ENCODE measurements around the gene INHA. TPM values are rescaled to one million over a fixed set of nuclear protein-coding genes. Genes with fewer than 3 reads are reported as not detected.

INHA gene
- total and polyA plus RNA-seq, 2 donors (not counting 1 experiment from before 2014, with no cell fraction given): not detected

DNA sequence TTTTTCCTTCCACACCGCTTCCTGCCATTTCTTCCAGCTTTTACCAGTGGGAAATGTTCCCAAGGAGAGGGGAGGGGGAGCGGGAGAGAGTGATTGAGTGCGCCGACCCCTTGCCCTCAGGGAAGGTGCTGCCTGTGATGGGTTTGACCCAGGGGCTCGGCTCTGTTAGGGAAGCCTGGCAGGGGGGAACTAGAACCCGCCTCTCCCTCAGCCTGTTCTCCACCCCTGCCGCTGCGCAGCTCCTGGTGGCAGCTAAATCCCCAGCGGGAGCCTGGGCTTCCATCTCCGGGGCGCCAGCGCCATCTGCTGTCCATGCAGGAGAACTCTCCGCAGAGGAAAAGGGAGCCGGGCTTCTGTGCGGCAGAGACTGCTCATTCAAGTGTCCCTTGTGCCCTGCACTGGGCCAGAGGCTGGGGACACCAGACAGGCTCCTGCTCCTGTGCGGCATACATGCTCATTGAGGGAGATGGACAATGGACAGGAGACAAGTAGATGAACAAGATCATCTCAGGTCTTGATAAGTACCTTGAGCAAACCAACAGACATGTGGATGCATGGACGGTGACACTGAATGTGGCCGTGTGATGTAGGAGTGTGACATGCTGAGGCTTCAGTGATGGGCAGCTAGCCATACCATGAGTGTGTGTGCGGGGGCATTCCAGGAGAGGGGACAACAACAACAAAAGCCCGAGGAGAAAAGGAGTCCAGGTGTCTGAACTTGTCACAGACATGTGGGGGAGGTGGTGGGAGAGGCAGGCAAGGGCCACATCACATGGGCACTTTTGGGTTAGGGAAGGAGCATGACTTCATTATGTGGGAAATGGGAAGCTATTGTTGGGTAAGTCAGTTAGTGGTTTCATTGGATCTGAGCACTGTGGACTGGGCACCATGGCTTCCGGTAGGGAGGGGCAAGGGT is 41.8 kb upstream of the INHA start:
- H3K9me3 ChIP-seq (ENCODE audit: control extremely low read depth in 1 of 3, control insufficient read depth in 2 of 3, insufficient read depth in 1 of 3, low read length in 2 of 3): no peaks in the 10 kb centered on the region
- peaks cover 4 to 5% of the 10 kb centered on the region in 2 donors for H3K4me1 ChIP-seq (ENCODE audit: control insufficient read depth in 2 of 2, insufficient read depth in 2 of 2, low read length in 2 of 2)
- H3K4me1 Mint-ChIP-seq: peaks cover 3% of the 10 kb centered on the region
- H3K4me2 ChIP-seq (replicated peaks; ENCODE audit: low read depth, low read length, poor library complexity, severe bottlenecking): no peak overlapping the region
- H3K79me2 ChIP-seq (ENCODE audit: control insufficient read depth, insufficient read depth, low read length): no peaks in the 10 kb centered on the region
- CTCF ChIA-PET: interaction anchor here (0.6 to 8.8 kb wide), 30 partner anchors 8 to 501 kb away, joined by 3 to 146 read pairs (median 5); partner anchors contain the start of genes CHPF, GMPPA, STK11IP and TMEM198
- no peak overlapping the region for H3K9ac ChIP-seq (ENCODE audit: low read length)
- H3K27ac ChIP-seq (ENCODE audit: low read length in 2 of 2): no peak overlapping the region
- no peak overlapping the region for H3K4me3 Mint-ChIP-seq
- H2AFZ ChIP-seq (ENCODE audit: insufficient read depth, low read depth, low read length, poor library complexity, severe bottlenecking): no peak overlapping the region
- H4K20me1 ChIP-seq (ENCODE audit: control insufficient read depth, insufficient read depth, low read length, poor library complexity, severe bottlenecking): no peaks in the 10 kb centered on the region
- 23% methylated on average over 17 of the region's 21 CpGs for WGBS (ENCODE audit: insufficient coverage)
- peaks cover 0 to 53% (median 18%) of the 10 kb centered on the region in 4 experiments for H3K27me3 ChIP-seq (replicated peaks in 1 of 4; ENCODE audit: control extremely low read depth in 1 of 4, control insufficient read depth in 3 of 4, insufficient read depth in 4 of 4, low read length in 3 of 4)
- TF ChIP-seq, protein P1, sequence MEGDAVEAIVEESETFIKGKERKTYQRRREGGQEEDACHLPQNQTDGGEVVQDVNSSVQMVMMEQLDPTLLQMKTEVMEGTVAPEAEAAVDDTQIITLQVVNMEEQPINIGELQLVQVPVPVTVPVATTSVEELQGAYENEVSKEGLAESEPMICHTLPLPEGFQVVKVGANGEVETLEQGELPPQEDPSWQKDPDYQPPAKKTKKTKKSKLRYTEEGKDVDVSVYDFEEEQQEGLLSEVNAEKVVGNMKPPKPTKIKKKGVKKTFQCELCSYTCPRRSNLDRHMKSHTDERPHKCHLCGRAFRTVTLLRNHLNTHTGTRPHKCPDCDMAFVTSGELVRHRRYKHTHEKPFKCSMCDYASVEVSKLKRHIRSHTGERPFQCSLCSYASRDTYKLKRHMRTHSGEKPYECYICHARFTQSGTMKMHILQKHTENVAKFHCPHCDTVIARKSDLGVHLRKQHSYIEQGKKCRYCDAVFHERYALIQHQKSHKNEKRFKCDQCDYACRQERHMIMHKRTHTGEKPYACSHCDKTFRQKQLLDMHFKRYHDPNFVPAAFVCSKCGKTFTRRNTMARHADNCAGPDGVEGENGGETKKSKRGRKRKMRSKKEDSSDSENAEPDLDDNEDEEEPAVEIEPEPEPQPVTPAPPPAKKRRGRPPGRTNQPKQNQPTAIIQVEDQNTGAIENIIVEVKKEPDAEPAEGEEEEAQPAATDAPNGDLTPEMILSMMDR (IDR thresholded peaks at IDR 0.05): peak; percentile 98
- no peak for TF ChIP-seq EZH2 (IDR thresholded peaks at IDR 0.05; ENCODE audit: borderline replicate concordance, insufficient read depth, low read depth, low read length, poor library complexity, severe bottlenecking)
- peak; percentile 84 for DNase-seq
- no peak overlapping the region for H3K27ac Mint-ChIP-seq
- ATAC-seq (ENCODE audit: low read depth): peak; percentile 91
- H3K4me3 ChIP-seq (ENCODE audit: control extremely low read depth in 1 of 5, extremely low read depth in 1 of 5, insufficient read depth in 1 of 5, low read depth in 2 of 5, low read length in 4 of 5): no peak overlapping the region
- POLR2A ChIA-PET: no interaction called here
- peaks cover 64% of the 10 kb centered on the region for H3K27me3 Mint-ChIP-seq
- intact Hi-C loops (cut with micrococcal nuclease): loop anchor here (1.0 kb wide), 3 partner anchors 35 to 127 kb away; no protein-coding TSS in a partner anchor
- H3K36me3 ChIP-seq (replicated peaks in 1 of 2; ENCODE audit: control extremely low read depth in 1 of 2, control insufficient read depth in 1 of 2, extremely low read depth in 1 of 2, insufficient read depth in 2 of 2, low read length in 1 of 2): no peaks in the 10 kb centered on the region
- H3K9me3 Mint-ChIP-seq (ENCODE audit: insufficient read depth): no peaks in the 10 kb centered on the region

Measured in B cell (primary cell).